ENCODE results near the gene PRR14. TPM values are rescaled to one million over a fixed set of nuclear protein-coding genes. Genes with fewer than 3 reads are reported as not detected.
"Not testable (repeated sequence)": the region's sequence is repeated elsewhere in the genome, so short reads cannot be mapped to it uniquely, and the experiment has no call there.

The PRR14 gene
- total RNA-seq, 3 donors from 2014 or later: 21.3 to 30.2 (median 26.9) TPM

DNA sequence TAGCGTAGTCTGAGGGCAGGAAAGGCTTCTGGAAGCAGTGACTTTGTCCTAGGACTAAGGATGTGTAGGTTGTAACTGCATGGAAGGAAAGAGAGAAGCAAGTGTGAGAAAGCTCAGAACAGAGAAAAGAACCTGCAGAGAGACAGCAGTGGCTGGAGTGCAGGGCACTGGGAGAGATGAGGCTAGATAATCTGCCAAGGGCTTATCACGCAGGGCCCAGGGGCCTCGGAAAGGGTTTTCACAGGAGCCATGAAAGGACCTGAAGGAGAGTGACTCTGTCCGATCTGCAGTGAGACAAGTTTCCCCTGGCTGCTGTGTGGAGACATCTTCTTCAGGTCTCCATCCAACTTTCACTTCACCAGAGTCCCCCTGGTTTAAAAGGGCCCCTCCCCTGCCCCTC lies 41.1 kb downstream of the PRR14 start:
- no peak for DNase-seq (ENCODE audit: low spot score in 2 of 2)
- Histone ChIP-seq H3K27me3 (no peaks in the 10 kb centered on the region), H3K27ac (no peak overlapping the region), H3K9me3 (no peaks in the 10 kb centered on the region), H3K36me3 (no peaks in the 10 kb centered on the region), H3K4me3 (no peak overlapping the region), H3K4me1 (no peaks in the 10 kb centered on the region)
- TF ChIP-seq POLR2AphosphoS5 (IDR thresholded peaks at IDR 0.05): no peak
- intact Hi-C loops (cut with DNase I; ENCODE audit: low total_unique reads): no loop called here

DNA sequence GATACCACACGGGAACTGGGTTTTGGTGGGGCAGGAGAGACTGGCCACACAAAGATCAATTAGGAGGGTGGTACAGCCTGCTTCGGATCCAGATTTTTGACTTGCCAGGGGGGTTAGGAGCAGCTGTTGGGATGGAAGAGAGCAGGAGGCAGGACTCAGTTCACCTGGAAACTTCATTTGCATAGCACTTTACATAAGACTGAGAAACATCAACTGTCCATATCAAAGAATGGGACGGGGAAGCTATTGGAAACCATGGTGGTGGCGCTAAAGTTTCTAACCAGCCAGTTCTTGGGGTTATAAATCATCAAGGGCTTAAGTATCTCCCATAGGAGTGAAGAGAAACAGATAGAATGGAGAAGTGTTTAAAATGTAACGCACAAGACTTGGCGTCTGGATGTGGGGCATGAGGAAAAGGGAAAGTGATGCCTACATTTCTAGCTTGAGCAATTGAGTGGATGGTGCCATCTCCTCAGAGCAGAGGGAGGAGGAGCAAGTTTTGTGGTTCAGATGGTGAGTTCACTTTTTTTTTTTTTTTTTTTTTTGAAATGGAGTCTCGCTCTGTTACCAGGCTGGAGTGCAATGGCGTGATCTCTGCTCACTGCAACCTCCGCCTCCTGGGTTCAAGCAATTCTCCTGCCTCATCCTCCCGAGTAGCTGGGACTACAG lies 41.8 kb downstream of the PRR14 start:
- H3K9me3 ChIP-seq: no peaks in the 10 kb centered on the region
- no peak overlapping the region for H3K27ac ChIP-seq
- no peak overlapping the region for H3K4me3 ChIP-seq
- DNase-seq (ENCODE audit: low spot score in 2 of 2): no peak
- peaks cover 0 to 6% of the 10 kb centered on the region in 2 donors for H3K4me1 ChIP-seq
- H3K36me3 ChIP-seq: no peaks in the 10 kb centered on the region
- H3K27me3 ChIP-seq: no peaks in the 10 kb centered on the region
- TF ChIP-seq CTCF (IDR thresholded peaks at IDR 0.05): no peak
- no peak for TF ChIP-seq POLR2AphosphoS5 (IDR thresholded peaks at IDR 0.05)
- no peak for TF ChIP-seq POLR2A (IDR thresholded peaks at IDR 0.05)
- intact Hi-C loops (cut with DNase I; ENCODE audit: low total_unique reads): no loop called here

- Histone ChIP-seq H3K36me3 (no peaks in the 10 kb centered on the region), H3K4me3 (no peak overlapping the region), H3K27me3 (no peaks in the 10 kb centered on the region), H3K27ac (no peak overlapping the region), H3K9me3 (no peaks in the 10 kb centered on the region), H3K4me1 (peaks cover 0 to 13% of the 10 kb centered on the region in 2 donors)
- no peak for DNase-seq (ENCODE audit: low spot score in 2 of 2)
- TF ChIP-seq CTCF (IDR thresholded peaks at IDR 0.05) (no peak), POLR2AphosphoS5 (IDR thresholded peaks at IDR 0.05) (no peak), POLR2A (IDR thresholded peaks at IDR 0.05) (no peak)
- intact Hi-C loops (cut with DNase I; ENCODE audit: low total_unique reads): loop anchor here (1.0 kb wide), 1 partner anchor 40 kb away; no protein-coding TSS in a partner anchor
Measured at GRCh38 chr16:30694926-30695693, 44.4 kb downstream of the PRR14 start.

DNA sequence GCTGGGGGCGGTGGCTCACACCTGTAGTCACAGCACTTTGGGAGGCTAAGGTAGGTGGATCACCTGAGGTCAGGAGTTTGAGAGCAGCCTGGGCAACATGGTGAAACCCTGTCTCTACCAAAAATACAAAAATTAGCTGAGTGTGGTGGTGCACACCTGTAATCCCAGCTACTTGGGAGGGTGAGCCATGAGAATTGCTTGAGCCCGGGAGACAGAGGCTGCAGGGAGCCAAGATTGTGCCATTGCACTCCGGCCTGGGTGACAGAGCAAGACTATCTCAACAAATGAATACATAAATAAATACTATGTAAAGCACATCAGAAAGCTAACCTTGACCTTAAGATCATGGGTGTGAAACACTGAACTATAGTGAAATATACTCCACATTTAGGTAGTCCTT lies 45.9 kb downstream of the PRR14 start:
- H3K27me3 ChIP-seq; intact Hi-C loops (cut with DNase I; ENCODE audit: low total_unique reads); DNase-seq (ENCODE audit: low spot score in 2 of 2); H3K4me3 ChIP-seq; H3K27ac ChIP-seq; H3K36me3 ChIP-seq; H3K9me3 ChIP-seq: not testable (repeated sequence)
- H3K4me1 ChIP-seq: peaks cover 0 to 19% of the 10 kb centered on the region in 2 donors

DNA sequence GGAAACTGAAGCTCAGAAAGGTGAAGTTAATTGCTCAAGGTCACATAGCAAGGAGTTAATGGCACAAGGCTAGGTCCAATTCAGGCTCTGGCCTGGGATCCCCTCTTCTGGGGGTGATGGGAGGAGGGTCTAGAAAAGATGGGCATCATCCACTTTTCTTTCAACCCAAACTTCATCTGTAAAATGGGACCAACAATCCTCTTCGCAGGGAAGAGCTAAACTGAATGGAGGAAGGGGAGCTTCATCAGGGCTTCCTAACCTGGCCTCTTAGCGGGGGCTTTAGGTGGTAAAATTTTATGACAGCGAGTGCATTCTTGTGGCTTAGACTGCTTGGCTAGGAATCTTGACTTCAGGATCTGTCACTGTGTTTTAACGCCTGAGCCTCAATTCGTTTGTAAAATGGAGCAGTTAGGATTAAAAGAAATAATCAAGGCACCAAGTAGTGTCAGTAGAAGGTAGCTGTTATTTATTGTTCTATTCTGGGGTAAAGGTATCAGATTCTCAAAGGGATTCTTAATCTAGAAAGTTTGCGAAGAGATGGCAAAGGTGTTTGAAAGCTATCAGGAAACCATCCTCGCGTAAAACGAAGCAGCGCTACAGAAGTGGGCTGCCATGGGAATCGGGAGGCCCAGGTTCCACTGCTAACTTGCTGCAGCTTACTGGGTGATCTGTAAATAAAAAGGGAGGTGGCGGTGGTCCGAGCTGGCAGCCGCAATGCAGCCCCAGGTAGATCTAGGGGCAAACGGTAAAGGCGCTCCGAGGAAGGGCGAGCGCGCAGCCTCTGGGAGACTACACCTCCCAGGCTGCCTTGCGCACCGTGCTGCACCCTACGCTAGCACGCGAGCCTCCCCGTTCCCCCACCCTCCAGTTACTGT lies 46.7 kb downstream of the PRR14 start:
- no peaks in the 10 kb centered on the region for H3K9me3 ChIP-seq
- intact Hi-C loops (cut with DNase I; ENCODE audit: low total_unique reads): no loop called here
- H3K4me3 ChIP-seq: peak overlapping the region; percentile 71 to 86 (median 77)
- H3K27ac ChIP-seq: peak overlapping the region; percentile 99 to 100
- H3K4me1 ChIP-seq: peaks cover 0 to 19% of the 10 kb centered on the region in 2 donors
- no peak for DNase-seq (ENCODE audit: low spot score in 2 of 2)
- no peaks in the 10 kb centered on the region for H3K36me3 ChIP-seq
- TF ChIP-seq POLR2A (IDR thresholded peaks at IDR 0.05): no peak
- TF ChIP-seq POLR2AphosphoS5 (IDR thresholded peaks at IDR 0.05): no peak
- no peak for TF ChIP-seq CTCF (IDR thresholded peaks at IDR 0.05)
- no peaks in the 10 kb centered on the region for H3K27me3 ChIP-seq
